Chondrocyte (in vitro differentiated cells): ENCODE results near the gene MGRN1. TPM values are rescaled to one million over a fixed set of nuclear protein-coding genes. Genes with fewer than 3 reads are reported as not detected.

ENCODE experiments used
- DNase-seq: peaks from one replicate; pipeline ENCODE4 v3.0.0; 2021; ENCODE audit warnings: mixed read lengths, low spot score
- H3K27ac Mint-ChIP-seq: one replicate; pipeline ENCODE4 v1.8.0; 2021; ENCODE audit warnings: mild to moderate bottlenecking, moderate library complexity, mixed read lengths; ENCODE audit not compliant: unreplicated experiment
- H3K27me3 Mint-ChIP-seq: 2 replicates; pipeline ENCODE4 v1.8.0; 2021; ENCODE audit warnings: low read depth, mixed read lengths
- H3K36me3 Mint-ChIP-seq: 2 replicates; pipeline ENCODE4 v1.8.0; 2021; ENCODE audit warnings: low read depth, mixed read lengths
- H3K4me1 Mint-ChIP-seq: 2 replicates; pipeline ENCODE4 v1.8.0; 2021; ENCODE audit warnings: low read depth, mild to moderate bottlenecking, mixed read lengths
- H3K4me3 Mint-ChIP-seq: one replicate; pipeline ENCODE4 v1.8.0; 2021; ENCODE audit warnings: mild to moderate bottlenecking, moderate library complexity, mixed read lengths; ENCODE audit not compliant: unreplicated experiment
- H3K9me3 Mint-ChIP-seq: 2 replicates; pipeline ENCODE4 v1.8.0; 2021; ENCODE audit warnings: low read depth, mixed read lengths
- CTCF ChIP-seq: fragments of 200-600 bp; sonication (generic); IDR thresholded peaks from 2 replicates; pipeline ENCODE4 v1.5.0; 2021; ENCODE audit warnings: antibody characterized with exemption, mild to moderate bottlenecking, moderate library complexity
- total RNA-seq: library from RNA; stranded (reverse); gene quantifications from 3 replicates; pipeline ENCODE4 v1.2.1, GENCODE V29; 2021

The MGRN1 gene
- total RNA-seq, 1 donor from 2014 or later, result 83.4 TPM

DNA sequence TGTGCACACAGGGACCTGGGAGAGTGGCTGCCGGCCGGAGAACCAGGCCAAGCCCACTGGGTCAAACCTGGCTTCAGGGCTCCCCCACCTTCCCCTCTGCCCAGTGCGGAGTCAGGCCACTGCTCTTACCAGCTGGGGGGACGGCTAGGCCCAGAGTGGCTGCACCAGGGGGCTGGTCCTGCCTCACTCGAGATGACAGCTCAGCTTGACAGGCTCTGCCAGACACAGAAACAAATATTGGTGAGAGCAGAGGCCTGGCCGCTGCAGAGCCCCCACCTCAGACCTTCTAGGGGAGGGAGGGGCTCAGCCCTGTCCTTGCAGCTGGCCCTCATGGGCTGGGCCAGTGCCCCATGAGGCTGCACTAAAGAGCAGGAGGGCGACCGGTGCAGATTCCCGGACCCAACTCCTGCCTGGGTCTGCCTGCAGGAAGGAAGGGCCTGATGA is 73.2 kb downstream of the MGRN1 start:
- peaks cover 16% of the 10 kb centered on the region for H3K4me1 Mint-ChIP-seq

DNA sequence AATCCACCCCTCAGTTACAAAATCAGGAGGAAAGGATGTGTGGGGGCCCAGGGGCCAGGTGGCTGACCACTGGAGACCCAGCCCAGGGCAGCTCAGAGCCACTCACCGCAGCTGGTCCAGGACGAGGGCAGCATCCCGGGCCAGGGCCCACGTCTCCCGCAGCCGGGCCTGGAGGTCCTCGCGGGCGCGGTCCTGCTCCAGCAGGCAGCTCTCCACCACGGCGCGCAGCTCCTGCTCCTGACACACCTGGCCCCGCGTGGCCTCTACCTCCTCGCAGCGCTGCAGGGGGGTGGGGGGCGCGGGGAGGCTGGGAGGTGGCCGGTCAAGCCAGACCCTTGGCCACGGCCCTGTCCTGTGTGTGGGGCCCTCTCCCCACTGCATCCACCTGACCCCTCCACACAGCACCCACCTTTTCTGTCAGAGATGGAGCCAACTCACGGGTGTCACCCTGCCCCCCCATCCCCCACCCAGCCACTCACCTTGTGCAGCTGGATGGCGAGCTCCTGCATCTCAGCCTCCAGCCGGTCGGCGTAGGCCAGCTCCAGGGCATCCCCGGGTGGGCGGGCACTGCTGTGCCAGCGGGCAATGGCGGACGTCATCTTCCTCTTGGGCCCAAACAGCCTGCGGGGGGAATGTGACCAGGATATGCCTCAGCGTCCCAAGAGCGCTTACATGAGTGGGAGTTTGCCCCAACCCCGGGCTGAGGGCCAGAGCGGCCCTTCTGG is 73.9 kb downstream of the MGRN1 start:
- Mint-ChIP-seq H3K4me3 (no peak overlapping the region), H3K36me3 (peaks cover 11% of the 10 kb centered on the region), H3K27ac (no peak overlapping the region), H3K27me3 (no peaks in the 10 kb centered on the region), H3K9me3 (no peaks in the 10 kb centered on the region), H3K4me1 (peaks cover 12% of the 10 kb centered on the region)
- no peak for TF ChIP-seq CTCF
- DNase-seq, result no peak

More for the DNA sequence above, 73.2 kb downstream of the MGRN1 start:
- H3K9me3 Mint-ChIP-seq, result no peaks in the 10 kb centered on the region
- TF ChIP-seq CTCF, result no peak
- no peak overlapping the region for H3K4me3 Mint-ChIP-seq
- no peak overlapping the region for H3K27ac Mint-ChIP-seq
- H3K36me3 Mint-ChIP-seq, result peaks cover 11% of the 10 kb centered on the region
- DNase-seq, result no peak
- no peaks in the 10 kb centered on the region for H3K27me3 Mint-ChIP-seq

DNA sequence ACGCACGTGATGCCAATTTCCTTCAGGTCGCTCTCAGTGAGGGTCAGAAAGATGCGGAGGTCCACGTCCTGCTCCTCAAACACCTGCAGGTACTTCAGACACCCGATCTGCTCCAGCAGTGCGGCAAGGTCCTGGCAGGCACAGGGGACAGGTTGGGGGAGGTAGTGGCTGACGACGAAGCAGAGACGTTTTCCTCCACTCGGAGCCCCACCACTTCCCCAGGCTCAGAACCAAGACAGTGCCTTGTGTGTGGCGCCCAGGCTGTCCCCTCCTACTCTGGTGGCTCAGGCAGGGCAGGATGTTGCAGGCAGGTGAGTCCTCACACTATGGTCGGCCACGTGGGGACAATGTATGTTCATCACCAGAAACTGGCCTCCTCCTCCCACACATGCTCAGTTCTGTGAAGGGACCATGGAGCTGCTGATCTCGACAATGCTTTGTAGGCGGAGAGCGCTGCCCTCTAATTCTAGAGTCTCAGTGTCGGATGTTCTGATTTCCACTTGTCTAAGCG is 74.5 kb downstream of the MGRN1 start:
- Mint-ChIP-seq H3K36me3 (peaks cover 11% of the 10 kb centered on the region), H3K9me3 (no peaks in the 10 kb centered on the region), H3K4me1 (peaks cover 12% of the 10 kb centered on the region), H3K4me3 (no peak overlapping the region), H3K27me3 (no peaks in the 10 kb centered on the region), H3K27ac (no peak overlapping the region)
- no peak for TF ChIP-seq CTCF
- no peak for DNase-seq

DNA sequence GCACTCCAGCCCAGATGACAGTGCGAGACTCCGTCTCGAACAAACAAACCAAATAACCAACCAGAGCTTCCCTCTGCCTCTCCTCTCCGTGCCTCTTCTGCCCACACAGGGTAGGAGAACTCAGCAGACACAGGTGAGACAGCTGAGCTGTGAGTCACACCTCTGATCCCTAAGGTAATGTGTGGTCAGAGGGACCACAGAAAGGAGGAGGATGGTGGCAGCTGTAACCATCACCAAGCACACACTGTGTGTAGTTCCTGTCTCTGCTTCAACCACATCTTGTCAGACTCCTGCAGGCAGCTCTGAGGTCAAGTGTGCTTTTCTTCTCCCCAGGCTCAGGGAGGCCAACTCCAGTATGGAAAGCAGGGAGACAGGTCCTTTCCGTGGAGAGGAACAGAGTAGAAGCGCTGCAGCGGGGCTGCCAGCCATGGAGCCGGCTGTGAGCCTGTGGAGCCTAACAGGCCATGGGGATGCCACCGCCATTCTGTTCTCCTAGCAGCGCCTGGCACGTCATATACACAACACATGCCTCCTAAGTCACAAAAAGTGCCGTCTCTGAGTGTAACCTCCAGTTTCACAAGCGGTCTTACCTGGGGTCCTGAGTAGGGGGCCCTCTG is 75.9 kb downstream of the MGRN1 start:
- H3K9me3 Mint-ChIP-seq, result no peaks in the 10 kb centered on the region
- no peaks in the 10 kb centered on the region for H3K27me3 Mint-ChIP-seq
- peak; percentile 78 for DNase-seq
- no peak overlapping the region for H3K4me3 Mint-ChIP-seq
- H3K4me1 Mint-ChIP-seq, result peaks cover under 1% of the 10 kb centered on the region
- peaks cover 18% of the 10 kb centered on the region for H3K36me3 Mint-ChIP-seq
- no peak overlapping the region for H3K27ac Mint-ChIP-seq
- TF ChIP-seq CTCF, result no peak

- DNase-seq, result peak; percentile 89
- Mint-ChIP-seq H3K27ac (no peak overlapping the region), H3K4me3 (no peak overlapping the region), H3K27me3 (no peaks in the 10 kb centered on the region), H3K9me3 (no peaks in the 10 kb centered on the region), H3K4me1 (no peaks in the 10 kb centered on the region), H3K36me3 (peaks cover 18% of the 10 kb centered on the region)
- TF ChIP-seq CTCF, result no peak
These were observed 76.5 kb downstream of the MGRN1 start for GRCh38 chr16:4700997-4701743.
